GM18499 (cell line): ENCODE results near the gene CPT1C.

ENCODE experiments used
- ATAC-seq: cut with Tn5 transposase; IDR thresholded peaks from one replicate; pipeline ENCODE4 v1.9.1; 2021; ENCODE audit warnings: moderate number of reproducible peaks; ENCODE audit not compliant: insufficient read depth, unreplicated experiment

The CPT1C gene

DNA sequence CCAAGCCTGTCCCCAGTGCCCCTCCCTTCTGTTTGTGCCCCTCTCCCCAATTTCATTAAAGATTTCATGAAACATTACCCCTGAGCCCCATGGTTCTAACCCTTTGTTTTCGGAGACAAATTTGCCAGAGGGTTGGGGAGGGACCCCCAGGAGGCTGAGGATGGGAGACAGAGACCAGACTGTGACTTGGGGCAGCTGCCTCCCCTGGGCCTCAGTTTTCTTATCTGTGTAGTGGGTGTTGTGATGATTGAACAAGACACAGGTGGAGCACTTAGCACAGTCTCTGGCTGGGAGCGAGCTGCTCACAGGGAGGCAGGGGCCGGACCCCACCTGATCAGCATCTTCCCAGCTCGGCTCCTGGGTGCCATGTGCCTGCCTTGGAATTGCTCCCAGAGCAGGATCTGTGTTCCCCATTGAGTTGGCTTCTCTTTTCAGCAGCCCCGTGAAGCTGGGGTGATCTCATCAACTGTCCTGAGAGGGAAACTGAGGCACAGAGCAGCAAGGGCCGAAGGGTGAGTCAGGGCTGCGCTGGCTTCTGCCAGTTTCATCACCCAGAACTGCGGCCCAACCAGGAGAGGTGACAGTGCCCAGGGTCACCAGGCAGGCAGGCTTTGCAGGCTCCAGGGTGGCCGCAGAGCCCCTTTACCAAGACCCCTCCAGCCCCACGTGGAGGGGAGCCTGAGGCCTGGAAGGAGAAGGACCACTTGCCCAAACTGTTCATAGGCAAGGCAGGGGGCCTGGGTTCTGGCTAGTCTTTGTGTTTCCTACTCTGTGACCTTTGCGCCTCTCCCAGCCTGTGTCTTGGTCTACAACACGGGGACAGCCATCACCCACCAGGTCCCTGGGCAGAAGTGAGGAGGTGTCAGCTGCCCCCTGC is 32.1 kb upstream of the CPT1C start:
- ATAC-seq, result no peak

DNA sequence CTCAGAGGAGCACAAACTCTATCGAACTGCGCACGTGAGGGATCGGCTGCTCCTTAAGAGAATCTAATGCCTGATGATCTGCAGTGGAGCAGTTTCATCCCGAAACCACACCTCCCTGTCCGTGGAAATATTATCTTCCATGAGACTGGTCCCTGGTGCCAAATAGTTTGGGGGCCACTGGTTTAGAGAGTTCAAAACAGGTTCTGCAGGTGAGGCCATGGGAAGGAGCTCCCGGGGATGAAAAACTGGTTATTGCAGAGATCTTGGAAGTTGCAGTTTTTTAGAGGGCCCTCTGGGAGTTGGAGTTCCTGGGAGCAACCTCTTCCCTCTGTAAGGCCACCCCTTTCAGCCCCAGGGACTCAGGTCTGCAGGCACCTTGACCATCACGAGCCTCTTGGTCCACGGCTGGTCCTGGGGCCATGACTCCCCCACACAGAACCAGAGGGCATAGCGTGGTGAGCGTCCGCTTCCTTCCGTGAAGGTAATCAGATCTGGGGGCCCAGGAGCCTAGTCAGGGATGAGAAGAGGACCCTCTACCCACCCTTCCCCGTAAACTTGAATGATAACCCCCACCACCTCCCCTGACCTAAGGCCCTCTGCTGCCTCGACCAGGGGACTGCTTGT is 30.5 kb upstream of the CPT1C start:
- no peak for ATAC-seq

DNA sequence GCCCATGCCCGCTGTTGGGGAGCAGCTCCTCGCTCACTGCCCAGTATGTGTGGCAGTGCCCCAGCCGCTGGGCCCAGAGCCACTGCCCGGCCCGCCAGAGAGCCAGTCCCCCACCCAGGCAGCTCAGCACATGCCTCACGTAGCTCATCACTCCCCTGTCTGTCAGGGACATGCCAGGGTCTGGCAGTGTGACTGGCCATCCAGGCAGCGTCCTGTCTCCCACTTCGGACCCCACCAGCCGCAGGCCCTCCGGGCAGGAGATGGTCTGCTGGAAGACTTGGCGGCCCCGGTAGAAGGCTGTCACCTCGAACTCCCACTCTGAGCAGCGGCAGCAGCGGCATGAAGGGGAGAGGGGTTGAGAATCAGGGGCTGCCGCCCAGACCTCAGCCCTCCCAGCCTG is 28.9 kb upstream of the CPT1C start:
- no peak for ATAC-seq

DNA sequence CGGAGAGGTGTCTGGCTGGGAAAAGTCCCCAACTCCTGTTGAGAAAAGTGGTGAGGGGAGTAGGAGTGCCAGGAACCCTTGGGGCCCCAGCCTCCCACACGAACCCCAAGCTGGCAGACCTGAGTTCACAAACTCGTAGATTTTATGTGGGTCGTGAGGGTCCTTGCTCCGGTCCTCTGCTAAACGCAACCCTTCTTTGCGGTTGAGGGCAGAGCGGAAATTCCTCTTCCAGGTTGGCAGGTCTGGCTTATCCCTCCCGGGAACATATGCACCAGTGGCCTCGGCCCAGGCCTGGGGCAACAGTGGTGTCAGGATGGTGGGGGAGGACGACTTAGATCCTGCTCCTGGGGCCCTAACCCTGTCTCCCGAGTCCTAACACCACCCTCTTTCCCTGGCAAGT is 27.7 kb upstream of the CPT1C start:
- no peak for ATAC-seq

DNA sequence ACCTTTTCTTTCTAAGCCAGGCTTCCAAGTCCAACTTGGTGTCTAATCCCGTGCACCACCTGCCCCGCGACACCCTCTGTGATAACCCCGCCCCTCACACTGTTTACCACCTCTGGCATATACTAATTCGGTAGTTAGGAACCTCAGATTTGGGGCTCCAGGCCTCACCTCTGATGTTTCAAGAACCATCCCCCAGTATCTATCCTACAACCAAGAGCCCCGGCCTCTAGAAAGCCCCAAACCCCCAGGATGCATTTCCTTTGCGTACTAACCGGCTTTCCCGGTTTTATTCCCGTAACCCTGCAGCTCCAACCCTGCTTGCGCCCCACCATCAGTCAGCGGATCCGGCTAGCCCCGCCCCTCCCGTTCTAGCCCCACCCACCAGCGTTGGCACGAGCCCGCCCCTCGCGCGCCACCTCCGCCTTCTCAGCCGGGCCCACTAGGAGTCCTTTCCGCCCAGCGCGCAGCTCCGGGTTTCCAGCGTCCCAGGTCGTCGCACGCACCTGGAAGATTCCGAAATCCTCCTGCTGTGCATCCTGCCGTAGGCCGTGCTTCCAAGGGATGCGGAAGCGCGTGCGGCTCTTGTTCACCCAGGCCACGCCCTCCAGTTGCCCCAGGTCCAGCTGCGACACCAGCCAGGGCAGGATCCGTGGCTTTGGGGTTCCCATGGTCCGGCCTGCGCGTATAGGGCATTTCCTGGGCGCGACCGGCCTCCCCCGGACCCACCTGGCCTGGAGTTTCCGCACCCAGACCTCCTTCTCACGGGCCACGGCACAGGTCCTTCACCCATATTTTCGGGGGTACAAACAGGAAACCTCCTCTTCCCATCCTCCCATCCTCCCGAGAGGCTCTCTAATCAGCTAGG is 26.5 kb upstream of the CPT1C start:
- no peak for ATAC-seq

DNA sequence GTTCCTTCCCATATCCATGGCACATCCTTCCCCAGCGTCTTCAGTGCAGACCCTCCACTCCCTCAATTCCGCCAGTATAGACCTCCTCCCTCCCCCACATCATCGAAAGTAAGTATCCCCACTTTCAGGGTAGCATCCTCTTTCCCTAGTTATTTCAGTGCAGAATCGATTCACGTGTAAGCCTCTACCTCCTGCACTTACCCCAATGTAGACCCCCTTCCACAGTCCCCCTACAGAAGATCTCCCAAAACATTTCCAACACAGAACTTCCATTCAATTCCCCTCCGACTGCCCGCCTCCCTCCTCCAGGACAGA is 25.9 kb upstream of the CPT1C start:
- no peak for ATAC-seq

DNA sequence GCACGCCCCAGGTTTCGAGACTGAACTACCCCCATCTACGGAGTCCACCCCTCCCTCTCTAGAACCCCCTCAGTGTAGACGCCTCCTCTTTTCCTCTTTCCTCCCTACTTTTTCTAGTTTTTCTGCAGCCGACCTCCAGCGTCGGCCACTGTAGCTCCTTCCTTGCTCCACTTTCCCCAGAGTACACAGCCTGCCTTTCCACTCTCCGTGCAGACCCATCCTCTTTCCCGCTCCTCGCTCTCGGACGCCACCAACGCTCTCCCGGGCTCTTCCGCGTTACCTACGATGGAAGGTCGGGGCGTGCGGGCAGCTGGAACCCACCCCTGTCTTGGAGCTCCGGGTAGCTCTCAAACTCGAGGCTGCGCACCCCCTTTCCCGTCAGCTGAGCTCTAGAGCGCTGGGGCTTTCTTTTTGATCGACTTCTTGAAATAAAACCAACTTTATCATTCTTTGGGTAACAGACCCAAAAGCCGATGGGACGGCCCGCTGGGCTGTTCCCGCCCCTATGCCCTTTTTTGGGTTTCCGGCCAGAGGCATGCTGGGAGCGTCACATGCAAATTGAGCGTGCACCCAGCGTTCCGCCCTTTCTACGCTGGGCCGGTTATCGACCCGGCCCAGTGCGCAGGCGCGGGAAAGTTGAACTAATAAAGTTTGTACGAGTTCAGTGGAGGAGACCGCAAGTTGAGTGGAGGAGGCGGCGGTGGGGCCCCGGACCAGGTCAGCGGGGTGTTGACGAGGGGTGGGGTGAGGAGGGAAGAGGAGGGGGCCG is 25.4 kb upstream of the CPT1C start, which contains the start of the genes BCL2L12 and IRF3:
Gene BCL2L12 (plus strand): TSS at position 583 of the 769 bp plus-strand sequence. CDS start 760 bp downstream, outside the sequence.
Gene IRF3 (minus strand): TSS at position 507 of the 769 bp plus-strand sequence. CDS start 1,019 bp downstream, outside the sequence.
- ATAC-seq, result peak; percentile 76

DNA sequence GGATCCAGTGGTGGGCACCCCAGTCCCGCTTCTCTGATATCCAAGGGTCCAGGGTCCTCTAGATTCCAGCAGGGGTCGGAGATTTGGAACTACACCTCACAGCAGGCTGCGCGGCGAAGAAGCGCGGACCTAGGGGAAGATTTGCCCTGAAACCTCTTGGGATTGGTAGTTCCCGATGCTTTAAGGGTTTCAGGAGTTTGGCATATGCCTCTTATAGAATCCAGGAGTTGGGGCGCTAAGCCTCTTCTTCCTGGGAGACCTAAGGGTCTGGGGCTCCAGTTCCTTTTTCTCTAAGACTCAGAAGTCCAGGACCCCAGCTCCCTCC is 24.8 kb upstream of the CPT1C start:
- no peak for ATAC-seq

DNA sequence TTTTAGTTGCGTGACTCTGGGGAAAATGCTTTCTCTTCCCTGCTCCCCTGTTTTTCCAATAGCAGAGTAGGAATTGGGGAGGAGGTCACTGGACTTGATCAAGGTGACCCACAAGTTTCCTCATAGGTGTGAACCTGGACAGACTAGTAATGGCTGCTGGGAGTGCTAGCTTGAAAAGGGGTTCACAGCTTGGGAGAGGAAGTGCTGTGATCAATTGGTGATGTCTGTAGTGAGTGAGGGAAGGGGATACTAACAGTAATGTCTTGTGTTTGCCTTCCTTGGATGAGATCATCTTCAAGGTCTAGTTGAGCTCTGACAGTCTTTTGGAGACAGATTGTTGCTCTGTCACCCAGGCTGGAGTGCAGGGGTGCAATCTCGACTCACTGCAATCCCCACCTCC is 23.4 kb upstream of the CPT1C start:
- no peak for ATAC-seq

DNA sequence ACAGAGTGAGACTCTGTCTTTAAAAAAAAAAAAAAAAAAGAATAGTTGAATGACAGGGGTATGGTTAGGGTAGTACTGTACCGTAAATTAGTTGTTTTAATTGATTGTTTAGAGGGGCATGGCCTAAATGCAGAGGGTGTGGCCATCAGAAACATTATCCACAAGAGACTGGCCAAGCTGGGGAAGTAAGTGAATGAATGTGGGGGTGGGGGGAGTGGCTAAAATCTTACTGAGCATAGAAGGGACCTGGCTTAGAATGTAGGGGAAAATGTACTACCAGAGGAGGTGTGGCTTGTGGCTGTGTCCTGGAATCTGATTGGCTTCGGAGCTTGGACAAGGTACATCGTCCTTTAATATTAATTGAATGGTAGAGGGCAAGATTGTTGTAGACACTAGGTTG is 21.4 kb upstream of the CPT1C start:
- no peak for ATAC-seq

DNA sequence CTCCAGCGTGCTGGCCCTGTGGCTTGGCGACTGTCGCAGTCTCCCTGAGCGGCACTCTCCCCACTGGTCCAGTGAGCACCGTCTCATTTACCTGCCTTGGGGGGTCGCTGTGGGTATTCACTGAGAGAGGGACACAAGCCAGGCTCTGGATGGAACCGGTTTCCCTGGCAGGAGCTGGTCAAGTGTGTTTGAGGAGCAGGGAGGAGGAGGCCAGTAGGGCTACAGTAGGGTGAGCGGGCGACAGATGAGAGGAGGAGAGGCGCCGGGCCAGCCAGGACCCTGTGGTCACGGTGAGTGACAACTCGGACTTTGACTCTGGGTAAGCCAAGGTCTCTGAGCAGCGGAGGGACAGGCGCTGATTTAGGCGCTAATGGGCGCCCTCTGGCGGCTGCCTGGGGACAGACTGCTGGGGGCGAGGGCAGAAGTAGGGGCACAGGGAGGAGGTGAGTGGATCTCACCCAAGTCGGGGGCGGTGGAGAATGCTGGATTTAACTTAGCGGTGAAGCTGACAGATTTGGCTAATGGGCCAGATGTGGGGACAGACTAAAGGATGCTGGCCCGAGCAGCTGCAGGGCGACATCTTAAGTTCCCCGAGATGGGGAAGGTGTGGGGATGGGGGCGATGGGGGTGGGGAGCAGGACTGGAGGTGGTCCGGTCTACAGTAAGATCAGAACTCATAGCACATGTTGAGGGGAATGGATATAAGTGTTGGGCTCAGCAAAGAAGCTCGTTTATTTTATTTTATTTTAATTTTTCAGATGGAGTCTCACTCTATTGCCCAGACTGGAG is 18.6 kb upstream of the CPT1C start:
- ATAC-seq, result no peak

DNA sequence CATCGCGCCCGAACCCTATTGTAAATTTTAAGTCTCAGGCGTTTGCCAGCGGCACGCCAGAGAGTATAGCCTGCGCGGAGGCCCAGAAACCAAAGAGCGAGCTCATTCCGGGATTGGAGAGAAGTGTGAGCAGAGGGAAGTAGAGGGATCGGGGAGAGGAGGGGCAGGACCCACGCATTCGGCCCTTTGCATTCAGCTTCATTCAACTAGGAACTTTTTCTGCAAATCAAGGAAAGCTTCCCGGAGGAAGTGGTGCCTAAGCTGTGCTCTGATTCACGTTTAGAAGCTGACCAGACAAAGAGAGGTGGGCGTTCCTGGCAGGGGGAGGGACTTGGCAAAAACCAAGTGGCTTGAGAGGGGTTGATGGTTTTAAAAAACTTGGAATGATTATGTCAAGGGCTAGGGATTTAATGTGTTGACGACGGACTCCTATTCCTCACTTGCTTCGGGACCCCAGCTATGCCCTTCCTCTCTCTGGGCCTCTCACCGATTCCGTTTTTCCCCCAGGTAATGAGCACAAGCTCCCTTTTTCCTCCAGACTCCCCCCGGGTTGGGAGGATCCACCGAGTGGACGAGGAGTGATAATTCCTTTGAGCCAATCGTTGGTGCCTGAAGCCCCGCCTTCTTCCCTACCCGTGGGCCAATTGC is 14.7 kb upstream of the CPT1C start:
- ATAC-seq, result peak; percentile 10

DNA sequence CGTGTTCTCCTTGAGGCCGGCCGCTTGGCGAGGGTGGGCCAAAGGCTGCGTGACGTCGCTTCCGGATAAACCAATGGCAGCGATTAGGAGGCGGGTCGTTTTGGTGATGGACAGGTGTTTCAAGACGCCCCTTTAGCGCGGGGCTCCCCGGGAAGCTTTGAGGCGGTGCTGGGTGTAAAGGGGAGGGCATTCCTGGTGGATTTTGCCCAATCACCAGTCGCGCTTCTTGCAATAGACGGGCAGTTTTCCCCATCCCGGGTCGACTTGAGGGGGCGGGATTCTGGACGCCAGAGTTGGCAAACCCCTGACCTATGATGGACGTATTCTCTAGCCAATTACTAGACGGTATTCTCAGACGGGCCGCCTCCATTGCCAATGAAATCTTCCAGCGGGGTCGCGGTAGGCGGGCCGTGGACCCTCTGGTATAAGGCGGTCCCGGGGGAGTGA is 14.1 kb upstream of the CPT1C start:
- ATAC-seq, result peak; percentile 48

DNA sequence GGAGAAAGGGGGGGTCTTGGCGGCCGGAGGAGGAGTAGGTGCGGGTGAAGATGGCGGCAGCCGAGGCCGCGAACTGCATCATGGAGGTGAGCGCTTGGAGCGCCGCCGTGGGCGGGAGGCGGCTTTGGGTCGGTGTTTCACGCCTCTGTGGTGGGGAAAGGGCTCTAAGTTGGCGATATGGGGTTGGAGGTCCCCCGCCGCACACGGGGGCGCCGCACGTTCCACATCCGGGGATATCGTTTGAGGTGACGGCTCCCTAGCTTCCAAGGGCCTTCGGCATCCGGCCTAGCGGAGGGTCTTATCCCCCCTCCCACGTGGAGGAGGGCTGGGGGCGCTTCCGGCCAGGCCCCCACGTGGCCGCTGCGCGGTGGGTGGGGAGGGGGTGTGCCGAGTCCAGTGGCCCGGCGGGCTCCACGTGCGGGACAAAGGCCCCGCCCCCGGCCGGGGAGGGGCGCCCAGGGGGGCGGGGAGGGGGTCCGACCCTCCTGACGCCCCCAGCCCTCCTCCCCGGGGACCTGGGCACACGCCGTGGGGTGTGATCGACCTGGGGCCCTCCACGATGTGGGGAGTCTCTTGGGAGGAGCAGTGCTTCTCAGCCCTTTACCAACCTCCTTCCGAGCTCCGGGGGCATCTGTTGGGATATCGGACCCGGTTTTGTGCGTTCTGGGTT is 13.6 kb upstream of the CPT1C start, which contains the start of gene PRMT1:
Gene PRMT1 (plus strand): TSS at position 41 of the 670 bp plus-strand sequence. CDS start 10 bp downstream, at position 51.
- no peak for ATAC-seq

DNA sequence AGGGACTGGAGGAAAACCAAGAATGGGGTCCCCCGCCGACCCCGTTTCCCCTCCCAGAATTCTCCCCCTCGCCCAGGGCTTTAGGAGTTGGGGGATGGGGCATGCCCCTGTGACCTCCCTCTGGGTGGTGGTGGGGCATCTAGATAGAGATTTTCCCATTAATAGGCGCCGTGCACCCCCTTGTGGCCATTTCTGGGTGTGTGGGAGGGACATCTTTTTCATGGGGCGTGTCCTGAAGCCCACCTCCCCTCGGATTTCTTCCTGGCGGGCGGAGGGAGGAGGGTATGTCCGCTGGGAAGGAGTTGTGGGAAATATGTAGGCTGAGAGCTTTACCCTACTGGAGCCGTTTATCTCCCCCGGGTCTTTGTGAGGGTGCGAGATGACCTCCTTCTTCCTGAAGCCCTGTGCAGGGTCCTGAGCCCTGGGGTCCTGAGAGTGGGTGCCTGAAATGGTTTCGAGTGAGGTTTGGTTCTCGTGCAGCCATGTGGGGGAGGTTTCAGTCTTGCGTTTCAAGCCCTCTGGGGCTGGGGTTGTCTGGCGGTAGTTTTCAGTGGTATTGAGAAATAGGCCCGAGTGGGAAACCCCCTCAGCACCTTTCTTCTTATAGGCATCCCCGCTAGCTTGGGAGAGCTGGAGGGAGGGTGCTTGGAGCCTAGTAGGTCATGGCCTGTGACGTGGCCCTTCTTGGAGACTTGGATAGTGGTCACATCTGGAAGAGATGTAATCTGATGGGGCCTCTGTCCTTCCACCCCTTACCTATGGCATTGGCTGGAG is 12.8 kb upstream of the CPT1C start:
- ATAC-seq, result no peak

DNA sequence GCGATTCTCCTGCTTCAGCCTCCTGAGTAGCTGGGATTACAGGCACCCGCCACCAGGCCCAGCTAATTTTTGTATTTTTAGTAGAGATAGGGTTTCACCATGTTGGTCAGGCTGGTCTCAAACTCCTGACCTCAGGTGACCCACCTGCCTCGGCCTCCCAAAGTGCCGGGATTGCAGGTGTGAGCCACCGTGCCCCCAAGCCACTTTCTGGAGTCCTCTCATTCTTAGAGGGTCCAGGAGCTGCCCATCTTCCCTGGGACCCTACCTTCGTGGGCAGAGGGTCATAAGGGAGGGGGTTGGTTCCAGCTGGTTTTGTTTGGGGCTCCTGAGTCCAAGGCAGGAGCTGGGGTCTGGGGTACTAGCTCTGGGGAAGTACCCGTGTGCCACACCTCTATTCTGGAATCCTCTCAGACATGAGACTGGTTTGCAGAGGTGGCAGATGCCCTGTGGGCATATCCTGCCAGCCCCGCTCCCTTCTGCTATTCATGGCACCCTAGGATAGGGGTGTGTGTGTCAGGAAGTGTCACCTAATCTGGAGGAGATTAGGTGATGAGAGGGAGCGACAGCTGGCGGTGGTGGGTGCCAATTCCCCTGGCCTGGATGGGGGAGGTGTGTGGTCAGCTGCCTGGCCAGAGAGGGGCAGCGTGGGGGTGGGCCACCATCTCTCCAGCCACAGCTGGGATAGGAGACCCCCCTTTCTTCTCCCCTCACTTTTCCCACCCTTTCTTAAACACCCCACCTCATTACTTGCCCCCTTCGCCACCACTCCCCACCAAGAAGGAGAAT is 11.7 kb upstream of the CPT1C start:
- ATAC-seq, result no peak
